ENCODE measurements around the gene CDKN2A.

Gene CDKN2A

DNA sequence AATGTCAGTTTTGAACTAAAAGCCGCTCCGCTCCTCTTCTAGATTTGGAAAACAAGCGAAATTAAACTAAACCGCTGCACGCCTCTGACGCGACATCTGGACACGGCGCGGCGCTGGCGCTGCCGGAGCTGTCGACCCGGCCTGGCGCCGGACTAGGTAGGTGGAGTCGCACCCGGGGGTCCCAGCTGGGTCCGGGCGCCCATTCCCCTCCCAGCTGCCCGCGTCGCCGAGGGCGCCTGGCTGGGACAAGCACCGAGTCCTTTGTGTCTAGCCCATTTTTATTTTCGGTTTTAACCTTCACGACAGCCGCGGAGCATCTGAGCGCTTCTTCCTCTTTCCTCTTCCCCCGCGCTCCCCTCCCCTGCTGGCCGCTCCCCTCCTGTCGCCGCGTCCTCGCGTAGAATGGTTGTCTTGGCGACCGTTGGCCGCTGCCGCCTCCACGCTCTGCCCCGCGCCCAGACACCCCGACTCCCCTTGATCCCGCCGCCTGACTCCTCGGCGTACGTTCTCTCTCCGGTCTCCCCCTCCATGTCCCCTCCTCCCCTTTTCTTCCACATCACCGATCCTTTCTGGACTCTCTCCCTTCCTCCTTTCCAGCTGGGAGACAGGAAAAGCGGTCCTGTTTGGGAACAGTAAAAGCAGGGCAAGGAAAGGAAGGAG, 944 bp upstream of the CDKN2A start:
- DNase-seq: peak; percentile 70
- peaks cover 18% of the 10 kb centered on the region for H3K4me1 Mint-ChIP-seq
- TF ChIP-seq, protein P1, sequence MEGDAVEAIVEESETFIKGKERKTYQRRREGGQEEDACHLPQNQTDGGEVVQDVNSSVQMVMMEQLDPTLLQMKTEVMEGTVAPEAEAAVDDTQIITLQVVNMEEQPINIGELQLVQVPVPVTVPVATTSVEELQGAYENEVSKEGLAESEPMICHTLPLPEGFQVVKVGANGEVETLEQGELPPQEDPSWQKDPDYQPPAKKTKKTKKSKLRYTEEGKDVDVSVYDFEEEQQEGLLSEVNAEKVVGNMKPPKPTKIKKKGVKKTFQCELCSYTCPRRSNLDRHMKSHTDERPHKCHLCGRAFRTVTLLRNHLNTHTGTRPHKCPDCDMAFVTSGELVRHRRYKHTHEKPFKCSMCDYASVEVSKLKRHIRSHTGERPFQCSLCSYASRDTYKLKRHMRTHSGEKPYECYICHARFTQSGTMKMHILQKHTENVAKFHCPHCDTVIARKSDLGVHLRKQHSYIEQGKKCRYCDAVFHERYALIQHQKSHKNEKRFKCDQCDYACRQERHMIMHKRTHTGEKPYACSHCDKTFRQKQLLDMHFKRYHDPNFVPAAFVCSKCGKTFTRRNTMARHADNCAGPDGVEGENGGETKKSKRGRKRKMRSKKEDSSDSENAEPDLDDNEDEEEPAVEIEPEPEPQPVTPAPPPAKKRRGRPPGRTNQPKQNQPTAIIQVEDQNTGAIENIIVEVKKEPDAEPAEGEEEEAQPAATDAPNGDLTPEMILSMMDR (IDR thresholded peaks at IDR 0.05): no peak
- H3K36me3 Mint-ChIP-seq (ENCODE audit: low read depth): no peaks in the 10 kb centered on the region
- H3K4me3 Mint-ChIP-seq: peak overlapping the region; percentile 80
- peaks cover 96% of the 10 kb centered on the region for H3K27me3 Mint-ChIP-seq (ENCODE audit: low read depth, poor library complexity)
- H3K9me3 Mint-ChIP-seq: no peaks in the 10 kb centered on the region
- H3K27ac Mint-ChIP-seq: no peak overlapping the region

GRCh38 chr9:21994556-21995005, 389 bp upstream of the CDKN2A start, which contains the start of gene CDKN2B-AS1:
CDKN2B-AS1 (plus strand) TSS chr9:21994791.
- peaks cover 18% of the 10 kb centered on the region for H3K4me1 Mint-ChIP-seq
- TF ChIP-seq, protein P1 (IDR thresholded peaks at IDR 0.05): no peak
- peaks cover 96% of the 10 kb centered on the region for H3K27me3 Mint-ChIP-seq (ENCODE audit: low read depth, poor library complexity)
- no peak within 1 kb of the TSS for H3K27ac Mint-ChIP-seq
- peak; percentile 53 for DNase-seq
- H3K4me3 Mint-ChIP-seq: peak within 1 kb of the TSS; percentile 80
- H3K36me3 Mint-ChIP-seq (ENCODE audit: low read depth): no peaks in the 10 kb centered on the region
- H3K9me3 Mint-ChIP-seq: no peaks in the 10 kb centered on the region

GRCh38 chr9:21993007-21993406, 1.2 kb downstream of the CDKN2A start:
- TF ChIP-seq, protein P1 (IDR thresholded peaks at IDR 0.05): no peak
- Mint-ChIP-seq H3K4me3 (peak overlapping the region; percentile 65), H3K9me3 (no peaks in the 10 kb centered on the region), H3K4me1 (peaks cover 18% of the 10 kb centered on the region), H3K27ac (no peak overlapping the region), H3K27me3 (ENCODE audit: low read depth, poor library complexity) (peaks cover 98% of the 10 kb centered on the region), H3K36me3 (ENCODE audit: low read depth) (no peaks in the 10 kb centered on the region)
- DNase-seq: no peak

GRCh38 chr9:21991072-21991959, 2.9 kb downstream of the CDKN2A start:
- H3K27me3 Mint-ChIP-seq (ENCODE audit: low read depth, poor library complexity): peaks cover 98% of the 10 kb centered on the region
- no peaks in the 10 kb centered on the region for H3K9me3 Mint-ChIP-seq
- TF ChIP-seq, protein P1 (IDR thresholded peaks at IDR 0.05): no peak
- no peak for DNase-seq
- no peaks in the 10 kb centered on the region for H3K36me3 Mint-ChIP-seq (ENCODE audit: low read depth)
- H3K4me1 Mint-ChIP-seq: peaks cover 18% of the 10 kb centered on the region
- H3K27ac Mint-ChIP-seq: no peak overlapping the region
- H3K4me3 Mint-ChIP-seq: no peak overlapping the region

DNA sequence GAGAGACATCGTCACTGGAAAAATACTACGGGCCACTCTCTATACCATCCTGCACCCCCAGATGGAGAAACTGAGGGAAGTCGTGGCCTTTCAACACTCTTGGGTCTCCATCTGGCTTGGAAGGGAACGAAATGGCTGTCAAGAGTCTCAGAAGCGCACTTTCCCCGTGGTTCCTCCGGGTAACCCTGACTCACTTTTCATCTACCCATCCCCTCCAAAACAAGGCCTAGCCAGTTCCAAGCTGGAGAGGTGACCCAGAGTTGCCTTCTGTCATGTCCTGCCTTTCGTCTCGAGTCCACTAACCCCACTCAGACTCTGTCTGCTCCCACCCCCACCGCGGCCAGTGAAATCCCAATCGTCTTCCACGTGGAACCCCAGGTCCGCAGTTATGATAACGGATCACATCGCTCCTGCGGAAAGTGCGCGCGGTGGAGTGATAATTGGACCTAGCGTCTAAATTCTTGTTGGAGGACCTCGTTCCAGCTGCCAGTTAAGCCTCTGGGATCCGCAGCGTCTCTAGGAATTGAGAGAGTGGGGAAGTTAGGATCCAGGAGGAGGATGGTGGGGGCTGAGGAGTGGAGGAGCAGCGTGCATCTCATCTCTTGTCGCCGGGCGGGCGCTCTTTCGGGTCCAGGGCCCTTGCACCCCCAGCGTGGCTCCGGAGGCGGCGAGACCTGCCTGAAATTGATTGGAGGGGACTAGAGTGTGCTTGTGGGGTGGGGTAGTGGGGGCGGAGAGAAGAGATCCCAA, 4.6 kb downstream of the CDKN2A start:
- Mint-ChIP-seq H3K27me3 (ENCODE audit: low read depth, poor library complexity) (peaks cover 98% of the 10 kb centered on the region), H3K27ac (no peak overlapping the region), H3K9me3 (no peaks in the 10 kb centered on the region), H3K4me3 (no peak overlapping the region), H3K36me3 (ENCODE audit: low read depth) (no peaks in the 10 kb centered on the region), H3K4me1 (peaks cover 9% of the 10 kb centered on the region)
- TF ChIP-seq, protein P1 (IDR thresholded peaks at IDR 0.05): no peak
- DNase-seq: no peak
